RPMI8226 (cell line): ENCODE results near the gene KRT23.
"Not testable (repeated sequence)": the region's sequence is repeated elsewhere in the genome, so short reads cannot be mapped to it uniquely, and the experiment has no call there.

ENCODE experiments used
- DNase-seq: peaks from one replicate; pipeline ENCODE4 v3.0.0-alpha.2; 2015

KRT23 gene

DNA sequence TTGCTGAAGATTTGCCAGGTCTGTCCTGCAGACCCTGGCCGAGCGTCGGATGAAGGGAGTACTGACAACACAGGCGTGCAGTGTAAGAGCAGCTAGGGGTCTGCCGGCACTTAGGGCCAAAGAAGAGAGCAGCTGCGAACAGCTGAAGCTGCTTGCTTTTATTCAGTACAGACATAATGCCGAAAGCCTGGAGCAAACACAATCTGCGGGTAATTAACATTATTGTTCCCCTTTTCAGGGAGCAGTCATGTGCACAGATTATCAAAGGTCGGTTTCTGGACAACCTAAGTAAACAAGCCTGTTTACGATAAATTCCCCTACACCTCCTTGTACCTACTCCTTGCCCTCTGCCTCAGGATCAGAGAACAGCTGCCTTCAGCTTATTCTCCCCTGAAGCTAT, 12.0 kb upstream of the KRT23 start:
- peak; percentile 47 for DNase-seq

GRCh38 chr17:40947929-40948328, 10.5 kb upstream of the KRT23 start:
- DNase-seq: no peak

GRCh38 chr17:40945414-40945813, 8.0 kb upstream of the KRT23 start:
- DNase-seq: no peak

- no peak for DNase-seq
Measured at GRCh38 chr17:40944531-40944930, 7.1 kb upstream of the KRT23 start.

DNA sequence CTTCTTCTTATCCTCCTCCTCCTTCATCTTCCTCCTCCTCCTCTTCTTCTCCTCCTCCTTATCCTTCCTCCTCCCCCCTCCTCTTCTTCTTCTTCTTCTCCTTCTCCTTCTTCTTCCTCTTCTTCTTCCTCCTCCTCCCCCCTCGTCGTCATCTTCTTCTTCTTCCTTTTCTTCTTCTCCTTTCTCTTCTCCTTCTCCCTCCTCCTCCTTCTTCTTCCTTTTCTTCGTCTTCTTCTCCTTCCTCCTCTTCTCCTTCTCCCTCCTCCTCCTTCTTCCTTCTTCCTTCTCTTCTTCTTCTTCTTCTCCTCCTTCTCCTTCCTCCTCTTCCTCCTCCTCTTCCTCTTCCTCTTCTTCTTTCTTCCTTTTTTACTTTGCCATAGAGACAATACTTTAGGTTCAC, 5.1 kb upstream of the KRT23 start:
- DNase-seq: no peak

DNA sequence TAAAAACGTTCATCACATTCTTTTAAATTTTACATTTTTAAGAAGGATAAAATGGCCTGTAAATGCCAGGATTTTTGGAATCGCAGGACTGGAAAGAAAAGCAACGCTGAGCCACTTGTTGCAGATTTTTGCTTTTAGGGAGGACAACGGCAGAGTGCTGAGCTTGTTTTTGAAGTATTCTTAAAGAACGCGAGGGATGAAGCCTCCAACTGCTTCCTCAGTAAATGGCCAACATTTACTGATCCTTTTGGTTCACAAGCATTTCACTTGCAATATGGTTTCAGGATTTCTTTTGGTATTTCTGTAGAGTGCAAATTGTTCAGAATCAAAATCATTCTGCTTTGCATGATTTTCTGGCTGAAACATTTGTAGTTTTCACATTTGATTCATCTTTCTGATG, 2.8 kb upstream of the KRT23 start:
- DNase-seq: no peak

DNA sequence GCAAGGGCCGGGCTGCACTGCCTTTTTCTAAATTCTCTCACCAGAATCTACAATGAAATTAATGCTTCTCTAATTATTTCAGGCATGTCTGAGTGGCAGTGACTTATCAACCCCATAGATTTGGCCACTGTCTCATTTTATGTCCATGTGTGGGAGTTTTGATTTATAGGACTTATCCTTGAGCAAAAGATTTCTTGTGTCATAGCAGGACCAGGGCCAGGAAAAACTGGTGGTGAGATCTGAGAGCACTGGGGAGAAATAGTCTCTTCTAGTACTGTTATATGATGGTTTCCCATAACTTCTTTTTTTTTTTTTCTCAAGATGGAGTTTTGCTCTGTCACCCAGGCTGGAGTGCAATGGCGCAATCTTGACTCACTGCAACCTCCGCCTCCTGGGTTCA, 1.5 kb upstream of the KRT23 start:
- no peak for DNase-seq

DNA sequence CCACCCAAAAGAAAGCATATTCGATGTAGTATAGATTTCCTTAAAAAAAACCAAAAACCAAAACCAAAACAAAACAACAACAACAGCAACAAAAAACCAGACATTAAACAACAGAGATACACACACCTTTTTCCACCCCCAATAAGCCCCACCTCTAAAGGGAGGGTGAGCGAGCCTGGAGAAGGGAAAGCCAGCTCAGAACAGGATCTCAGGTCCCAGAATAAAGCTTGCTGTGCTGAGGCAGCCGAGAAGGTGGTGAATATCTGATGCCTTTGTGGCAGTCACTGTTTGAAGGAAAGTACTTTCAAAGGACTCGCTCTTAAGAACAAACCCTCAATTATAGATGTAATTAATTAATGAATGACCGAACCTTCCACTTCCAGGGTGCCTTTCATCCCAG, 470 bp downstream of the KRT23 start:
- DNase-seq: no peak

GRCh38 chr17:40936437-40936971, 942 bp downstream of the KRT23 start:
- DNase-seq: no peak

- no peak for DNase-seq
Measured at GRCh38 chr17:40935624-40936023, 1.8 kb downstream of the KRT23 start.

- DNase-seq: no peak
Measured at GRCh38 chr17:40932608-40933007, 4.8 kb downstream of the KRT23 start.

DNA sequence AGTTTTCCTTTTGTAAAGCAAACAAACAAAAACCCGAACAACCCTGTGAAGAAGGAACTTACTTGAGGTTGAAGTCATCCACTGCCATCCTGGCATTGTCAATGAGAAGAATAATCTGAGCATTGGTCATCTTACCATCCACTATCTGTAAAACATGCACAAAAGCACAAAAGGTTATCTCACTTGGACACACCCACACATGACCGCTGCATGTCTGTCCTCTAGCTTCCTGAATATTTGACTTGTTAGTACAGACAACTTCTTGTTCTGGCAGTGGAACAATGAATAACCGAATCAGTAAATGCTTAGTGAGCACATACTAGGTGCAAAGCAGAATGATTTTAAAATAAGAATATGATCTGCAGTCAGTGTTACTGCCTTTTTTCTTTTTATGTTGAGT, 6.1 kb downstream of the KRT23 start:
- DNase-seq: no peak

DNA sequence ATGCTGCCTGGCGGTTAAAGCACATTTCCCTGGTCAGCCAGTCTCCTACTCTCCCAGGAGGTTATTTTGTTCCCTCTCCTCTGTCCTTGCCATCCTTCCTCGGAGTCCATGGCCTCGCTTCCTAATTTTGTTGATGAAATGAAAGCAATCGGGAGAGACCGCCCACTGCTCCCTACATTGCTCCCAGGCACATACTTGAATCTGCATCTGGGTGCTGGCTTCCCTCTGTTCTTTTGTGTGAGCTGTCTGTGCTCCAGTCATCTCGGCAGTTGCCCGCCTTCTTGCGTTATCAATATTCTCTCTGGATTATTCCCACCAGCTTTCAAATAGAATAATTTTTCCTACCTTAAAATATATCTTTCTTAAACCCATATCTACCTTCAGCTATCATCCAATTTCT, 11.1 kb downstream of the KRT23 start:
- no peak for DNase-seq

GRCh38 chr17:40922239-40922638, 15.2 kb downstream of the KRT23 start:
- DNase-seq: no peak

DNA sequence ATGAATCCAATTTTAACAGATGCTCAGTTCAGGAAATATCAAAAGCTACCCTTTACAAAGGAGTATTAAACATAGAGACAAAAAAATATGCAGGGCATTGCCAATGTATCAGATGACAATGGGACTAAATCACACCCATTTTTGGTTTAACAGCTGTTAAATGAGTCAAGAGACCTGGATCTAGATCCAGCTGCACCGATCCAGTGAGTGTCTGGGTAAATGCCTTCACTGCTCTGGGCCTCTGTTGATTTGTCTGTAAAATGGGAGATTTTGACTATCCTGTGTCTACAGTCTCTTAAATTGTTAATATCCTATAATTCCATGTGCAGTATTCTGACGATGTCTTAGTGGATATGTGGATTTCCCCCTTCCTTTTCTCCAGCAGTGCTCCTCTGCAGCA, 16.4 kb downstream of the KRT23 start:
- DNase-seq: no peak

DNA sequence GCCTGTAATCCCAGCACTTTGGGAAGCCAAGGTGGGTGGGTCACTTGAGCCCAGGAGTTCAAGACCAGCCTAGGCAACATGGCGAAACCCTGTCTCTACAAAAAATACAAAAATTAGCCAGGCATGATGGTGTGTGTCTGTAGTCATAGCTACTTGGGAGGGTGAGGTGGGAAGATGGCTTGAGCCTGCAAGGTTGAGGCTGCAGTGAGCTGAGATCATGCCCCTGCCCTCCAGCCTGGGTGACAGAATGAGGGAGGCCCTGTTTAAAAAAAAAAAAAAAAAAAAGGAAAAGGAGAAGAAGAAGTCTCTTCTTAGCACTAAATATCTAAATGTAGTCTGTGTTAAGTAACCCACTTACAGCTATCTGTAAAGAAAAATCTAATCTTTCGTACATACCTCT, 20.3 kb downstream of the KRT23 start:
- not testable (repeated sequence) for DNase-seq

DNA sequence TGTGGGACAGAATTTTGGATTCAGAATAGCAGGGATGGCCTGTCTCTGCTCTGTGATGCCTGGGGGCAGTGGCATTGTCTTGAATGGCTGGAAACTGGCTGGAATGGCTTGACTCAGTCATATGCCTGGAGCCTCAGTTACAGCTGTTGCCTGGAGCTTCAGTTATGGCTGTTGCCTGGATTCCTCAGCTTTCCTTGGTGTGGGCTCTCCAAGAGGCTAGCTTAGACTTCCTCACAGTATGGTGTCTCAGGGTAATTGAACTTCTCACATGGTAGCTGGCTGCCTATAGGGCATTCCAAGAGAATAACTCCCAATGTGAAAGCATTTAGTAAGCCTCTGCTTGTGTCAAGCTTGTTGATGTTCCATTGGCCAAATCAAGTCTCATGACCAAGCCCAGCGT, 21.1 kb downstream of the KRT23 start:
- DNase-seq: no peak

- no peak for DNase-seq
Measured at GRCh38 chr17:40915721-40916256, 21.7 kb downstream of the KRT23 start.

DNA sequence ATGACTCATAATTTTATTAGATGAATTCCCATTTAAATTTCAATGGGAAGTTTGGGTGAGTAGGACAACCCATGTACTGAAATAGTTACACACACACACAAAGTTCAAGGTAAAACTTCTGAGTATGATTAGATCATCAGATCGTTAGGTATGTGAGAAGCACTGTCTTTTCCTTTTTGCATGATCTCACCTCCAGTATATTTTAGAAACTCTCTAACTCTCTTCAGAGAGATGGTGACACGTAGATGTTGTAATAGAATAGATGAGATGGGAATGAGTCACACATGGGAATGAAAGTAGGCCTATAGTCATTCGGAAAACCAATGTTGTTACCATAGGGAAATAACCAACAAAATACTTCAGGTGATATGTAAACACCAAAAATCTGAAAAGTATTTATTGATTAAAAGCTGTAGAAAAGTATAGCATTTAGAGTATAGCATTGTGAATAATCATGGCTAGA, 22.2 kb downstream of the KRT23 start:
- DNase-seq: no peak

DNA sequence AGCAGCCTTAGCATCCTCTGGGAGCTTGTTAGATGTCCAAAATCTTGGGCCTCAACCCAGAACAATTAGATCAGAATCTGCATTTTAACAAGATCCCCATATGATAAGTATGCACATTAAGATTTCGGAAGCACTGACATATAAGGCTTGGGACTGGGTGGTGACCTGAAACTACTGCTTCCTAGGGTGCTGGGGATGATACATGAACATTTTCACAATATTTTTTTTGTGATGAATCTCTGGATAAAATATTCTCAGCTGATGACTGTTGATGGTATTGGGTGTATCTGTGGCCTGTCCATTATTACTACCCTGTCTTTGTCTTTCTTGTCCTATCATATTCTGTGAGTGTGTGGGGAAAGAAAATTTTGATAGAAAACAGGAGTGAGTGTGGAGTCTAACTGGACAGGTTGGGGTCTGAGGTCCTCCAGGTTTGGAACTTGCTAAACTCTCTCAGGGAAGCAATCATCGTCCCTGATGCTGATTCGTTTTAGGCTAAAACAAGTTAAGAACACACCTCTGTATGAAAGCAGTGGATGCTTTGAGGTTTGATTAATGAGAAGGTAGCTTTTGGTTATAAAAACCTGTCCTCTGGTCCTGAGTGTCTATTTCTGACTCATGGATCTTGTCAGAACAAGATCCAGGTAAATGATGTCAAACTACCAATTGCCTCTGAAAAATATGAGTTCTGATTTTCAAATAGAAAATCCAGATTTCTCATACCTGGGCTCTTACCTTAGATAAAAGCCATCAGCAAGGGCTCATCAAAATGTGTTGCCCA, 23.2 kb downstream of the KRT23 start:
- no peak for DNase-seq

DNA sequence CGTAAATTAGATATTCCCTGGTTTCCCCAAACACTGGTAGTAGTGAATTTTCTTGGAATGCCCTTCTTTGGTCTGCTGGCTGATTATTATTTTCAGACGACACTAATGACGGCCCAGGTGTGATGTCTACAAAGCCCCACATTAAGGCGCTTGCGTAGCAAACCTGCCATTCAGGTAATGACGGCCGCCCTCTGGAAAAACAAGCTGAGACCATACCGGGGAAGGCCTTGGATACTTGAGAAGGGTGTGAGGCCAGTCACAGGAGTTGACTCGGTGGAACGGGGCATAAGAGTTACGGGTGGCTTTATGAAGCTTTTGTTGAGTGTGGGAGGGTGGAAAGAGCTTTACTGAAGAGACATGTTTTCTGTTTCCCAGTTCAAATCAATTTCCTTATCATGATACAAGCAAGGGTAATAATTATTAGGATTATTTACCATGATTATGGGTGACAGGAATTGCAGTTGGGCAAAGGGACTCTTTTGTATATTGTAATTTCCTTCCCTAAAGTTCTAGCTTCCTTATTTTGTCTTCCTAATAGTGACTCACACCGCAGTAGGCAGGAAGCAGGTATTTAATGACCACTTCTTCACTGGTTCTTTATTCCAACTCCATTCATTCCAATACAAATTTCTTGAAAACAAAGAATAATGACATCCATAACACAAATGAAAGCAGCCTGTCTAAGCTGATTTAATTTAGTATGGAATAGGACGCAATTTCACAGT, 24.8 kb downstream of the KRT23 start:
- DNase-seq: no peak

- peak; percentile 56 for DNase-seq
Measured at GRCh38 chr17:40910441-40910841, 27.0 kb downstream of the KRT23 start.

GRCh38 chr17:40909755-40910154, 27.7 kb downstream of the KRT23 start:
- no peak for DNase-seq

DNA sequence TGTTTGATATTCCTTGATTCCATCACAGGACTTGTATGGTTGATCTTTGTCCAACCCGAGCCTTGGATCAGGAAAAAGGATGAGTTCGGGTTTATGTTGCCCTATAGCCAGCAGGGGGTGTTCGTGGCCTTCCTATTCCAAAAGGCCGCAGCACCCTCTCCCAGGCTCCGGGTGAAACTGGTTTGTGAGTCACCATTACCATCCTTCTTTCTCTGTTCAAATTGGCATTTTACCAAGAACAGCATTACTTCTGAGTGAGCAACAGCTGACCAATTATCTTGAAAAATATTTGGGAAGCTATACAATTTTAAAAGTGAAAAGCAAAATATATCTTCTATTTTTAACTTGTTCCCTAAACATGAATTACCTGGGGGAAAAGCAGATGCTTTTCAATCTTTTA, 28.1 kb downstream of the KRT23 start:
- DNase-seq: peak; percentile 88
